Pancreas (tissue), 10 donors: ENCODE measurements around the gene VARS1. TPM values are rescaled to one million over a fixed set of nuclear protein-coding genes. Genes with fewer than 3 reads are reported as not detected.
A peak's percentile ranks its signal among the peaks of the same experiment; 100 is the strongest.

Source experiments
- ATAC-seq, 4 donors: fragments of 200-7000 bp; cut with Tn5 transposase; one replicate each; pipeline versions ENCODE4 v1.8.0 to v1.9.1; 2020; ENCODE audit warnings: mild to moderate bottlenecking in 4 of 4, moderate library complexity in 4 of 4
- DNase-seq, 6 donors: peaks; one replicate each; pipeline ENCODE4 v3.0.0-alpha.2; 2020
- FAIRE-seq: peaks from 2 replicates; lab custom pipeline; 2012; peaks lifted over from hg19 to GRCh38; lab: Jason Lieb, UNC
- H3K27ac ChIP-seq, 4 donors: fragments of 200-600 bp; sonication (generic); 1 replicate in 3 of 4; 2 replicates in 1 of 4; pipeline versions ENCODE4 v1.5.0 to v1.8.0; 2020
- H3K27me3 ChIP-seq, 4 donors: fragments of 200-600 bp; one replicate each; pipeline ENCODE4 v1.8.0; 2021
- H3K36me3 ChIP-seq, 3 donors: fragments of 200-600 bp; sonication (generic) in 1 of 3; one replicate each; pipeline versions ENCODE4 v1.5.0 to v1.8.0; 2020 to 2021
- H3K4me1 ChIP-seq, 3 donors: fragments of 200-600 bp; one replicate each; pipeline ENCODE4 v1.8.0; 2021
- H3K4me3 ChIP-seq, 4 donors: fragments of 200-600 bp; sonication (generic) in 2 of 4; one replicate each; pipeline versions ENCODE4 v1.5.0 to v1.8.0; 2020 to 2021
- H3K9me3 ChIP-seq, 4 donors: fragments of 200-600 bp; one replicate each; pipeline ENCODE4 v1.8.0; 2021
- CTCF ChIP-seq, 4 donors: fragments of 200-600 bp; sonication (generic) in 3 of 4; IDR thresholded peaks; one replicate each; pipeline versions ENCODE4 v1.5.0 to v1.8.0; 2021; ENCODE audit warnings: antibody characterized with exemption in 4 of 4
- WGBS, 2 donors: extraction: QIAGEN DNeasy Blood & Tissue Kit; methylation state at CpG; one replicate each; pipeline ENCODE4 v1.1.7; 2013; 5-methylcytosine and 5-hydroxymethylcytosine counted together
- intact Hi-C, 3 donors: fragments of 100-400 bp; cut with DNase I; formaldehyde crosslinking; loops; one replicate each; pipeline versions ENCODE4 v1.11.1 to v1.14.2; 2022
- polyA plus RNA-seq, 2 donors: library from polyadenylated mRNA; stranded (reverse); fragments of 200-250 nt; gene quantifications; one replicate each; pipeline ENCODE4 v1.2.3, GENCODE V29; 2013
- total RNA-seq, 6 donors: library from RNA; stranded (reverse); fragmentation: NEBNext Ultra II Directional in 4 of 6; extraction: Animal tissue kit (Norgen Biotek cat#: 25700) in 4 of 6; gene quantifications; one replicate each; pipeline versions ENCODE4 v1.2.1 to v1.2.4, GENCODE V29; 2021 to 2023
- donor health status: healthy with polysubstance abuse.
- donor health status: DM: no; HTN: no; CAD: no; lungs with moderate emphysema.
- donor health status: DM: no; HTN: no; CAD: no.
- donor health status: control.
- donor health status: control.
- donor health status: Bipolar disorder and iron deficiency.
- donor health status: DM: yes; HTN: yes; CAD: no.
- donor health status: DM: no; HTN: no; CAD: no.
- donor health status: DM: no; HTN: no; CAD: no.
- donor health status: DM: yes; HTN: yes; CAD: no.

VARS1 gene
- total and polyA plus RNA-seq, 8 donors, result 22.0 to 67.3 (median 36.3) TPM

- DNase-seq, result peak in 2 of 6 donors; percentile 59 to 87
- no peaks in the 10 kb centered on the region for H3K36me3 ChIP-seq
- intact Hi-C loops, result loop anchor here in 1 of 3 donors (10.0 kb wide), 1 partner anchor 57 kb away; the partner anchor contains the start of gene VWA7
- no peak for FAIRE-seq
- peak overlapping the region in 1 of 4 donors; percentile 72 for H3K27ac ChIP-seq
- peaks cover 0 to 14% (median 11%) of the 10 kb centered on the region in 3 donors for H3K4me1 ChIP-seq
- no peak for ATAC-seq
- H3K4me3 ChIP-seq, result peak overlapping the region in 2 of 4 donors; percentile 47 to 57
- H3K9me3 ChIP-seq, result no peaks in the 10 kb centered on the region
- 72 to 83% methylated on average over 15 of the region's 15 CpGs for WGBS, 2 donors
- no peaks in the 10 kb centered on the region for H3K27me3 ChIP-seq
- TF ChIP-seq CTCF (IDR thresholded peaks at IDR 0.05), result no peak
These were observed 36.0 kb upstream of the VARS1 start for GRCh38 chr6:31831350-31832215.

GRCh38 chr6:31830886-31831335 is 35.4 kb upstream of the VARS1 start:
- peak overlapping the region in 2 of 4 donors; percentile 72 to 74 for H3K27ac ChIP-seq
- H3K9me3 ChIP-seq, result no peaks in the 10 kb centered on the region
- 25 to 37% methylated on average over 6 of the region's 6 CpGs for WGBS, 2 donors
- peaks cover 6 to 16% (median 14%) of the 10 kb centered on the region in 3 donors for H3K4me1 ChIP-seq
- FAIRE-seq (no peak), DNase-seq (peak in 2 of 6 donors; percentile 44 to 73), ATAC-seq (peak in 1 of 4 donors; percentile 0)
- peak overlapping the region; percentile 23 to 57 (median 44) for H3K4me3 ChIP-seq
- H3K36me3 ChIP-seq, result no peaks in the 10 kb centered on the region
- intact Hi-C loops, result loop anchor here in 1 of 3 donors (10.0 kb wide), 1 partner anchor 56 kb away; the partner anchor contains the start of gene VWA7
- no peaks in the 10 kb centered on the region for H3K27me3 ChIP-seq
- no peak for TF ChIP-seq CTCF (IDR thresholded peaks at IDR 0.05)

- H3K36me3 ChIP-seq, result no peaks in the 10 kb centered on the region
- no peak for FAIRE-seq
- peak in 4 of 6 donors; percentile 45 to 76 (median 50) for DNase-seq
- peak overlapping the region; percentile 40 to 57 (median 44) for H3K4me3 ChIP-seq
- peak in 2 of 4 donors; percentile 0 to 1 for ATAC-seq
- peaks cover 12 to 28% (median 25%) of the 10 kb centered on the region in 3 donors for H3K4me1 ChIP-seq
- TF ChIP-seq CTCF (IDR thresholded peaks at IDR 0.05), result no peak
- H3K9me3 ChIP-seq, result no peaks in the 10 kb centered on the region
- intact Hi-C loops, result loop anchor here in 1 of 3 donors (10.0 kb wide), 1 partner anchor 55 kb away; the partner anchor contains the start of gene VWA7
- no peaks in the 10 kb centered on the region for H3K27me3 ChIP-seq
- peak overlapping the region in 2 of 4 donors; percentile 72 to 74 for H3K27ac ChIP-seq
- WGBS, 2 donors, result 0 to 1% methylated on average over 11 of the region's 15 CpGs
These were observed 34.2 kb upstream of the VARS1 start for GRCh38 chr6:31829633-31830283.

GRCh38 chr6:31827286-31828079 is 31.9 kb upstream of the VARS1 start, which contains the start of gene HSPA1B:
Gene HSPA1B, plus strand, starts transcription at chr6:31827738. Its CDS starts 213 bp downstream, at chr6:31827951.
- 0% methylated on average over 49 to 52 of the region's 56 CpGs for WGBS, 2 donors
- FAIRE-seq (peak; percentile 75), ATAC-seq (peak; percentile 40 to 87 (median 72)), DNase-seq (peak; percentile 99 to 100 (median 99))
- Histone ChIP-seq H3K4me3 (peak within 1 kb of the TSS; percentile 3 to 59 (median 50)), H3K27ac (peak within 1 kb of the TSS; percentile 66 to 99 (median 92)), H3K4me1 (peaks cover 21 to 44% (median 42%) of the 10 kb centered on the region in 3 donors), H3K27me3 (no peaks in the 10 kb centered on the region), H3K36me3 (no peaks in the 10 kb centered on the region), H3K9me3 (no peaks in the 10 kb centered on the region)
- TF ChIP-seq CTCF (IDR thresholded peaks at IDR 0.05), result no peak
- intact Hi-C loops, result no loop called here
